NB4 (cell line): Measurements from ENCODE around the gene ARMC3.

ENCODE experiments used
- CTCF ChIP-seq: IDR thresholded peaks from one replicate; pipeline ENCODE4 v1.5.1; 2012; ENCODE audit warnings: low read depth, low read length
- MAX ChIP-seq: IDR thresholded peaks from 2 replicates; pipeline ENCODE4 v1.6.1; 2011; ENCODE audit warnings: low read depth, low read length
- MYC ChIP-seq: IDR thresholded peaks from 2 replicates; pipeline ENCODE4 v1.6.1; 2011; ENCODE audit warnings: low read depth, low read length
- POLR2A ChIP-seq: IDR thresholded peaks from 2 replicates; pipeline ENCODE4 v1.6.1; 2011; ENCODE audit warnings: mild to moderate bottlenecking; ENCODE audit not compliant: insufficient read length; ENCODE audit errors: extremely low read depth

- TF ChIP-seq CTCF, result no peak
- TF ChIP-seq MYC, result no peak
- TF ChIP-seq POLR2A, result no peak
- TF ChIP-seq MAX, result no peak
Measured at GRCh38 chr10:23067337-23067736, 139.5 kb downstream of the ARMC3 start.
